ENCODE measurements around the gene COL1A2. TPM values are rescaled to one million over a fixed set of nuclear protein-coding genes. Genes with fewer than 3 reads are reported as not detected.

COL1A2 gene
- total RNA-seq, 1 donor from 2014 or later: 13.3 TPM

DNA sequence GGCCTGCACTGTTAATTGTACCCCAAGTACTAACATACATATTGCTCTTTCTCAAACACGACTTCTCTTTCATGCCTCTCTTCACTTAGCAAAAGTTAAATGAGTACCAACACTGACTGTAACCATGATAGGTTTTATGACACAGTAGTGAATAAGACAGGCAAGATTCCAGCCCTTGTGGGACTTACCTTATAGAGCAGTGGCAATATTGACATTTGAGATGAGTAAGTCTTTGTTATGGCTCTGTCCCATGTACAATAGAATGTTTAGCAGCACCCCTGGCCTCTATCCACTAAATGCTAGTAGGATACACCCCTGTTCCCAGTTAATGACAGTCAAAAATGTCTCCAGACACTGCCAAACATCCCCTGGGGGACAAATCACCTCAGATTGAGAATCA lies 11.9 kb upstream of the COL1A2 start:
- no peak for DNase-seq (ENCODE audit: low read depth in 2 of 2)

DNA sequence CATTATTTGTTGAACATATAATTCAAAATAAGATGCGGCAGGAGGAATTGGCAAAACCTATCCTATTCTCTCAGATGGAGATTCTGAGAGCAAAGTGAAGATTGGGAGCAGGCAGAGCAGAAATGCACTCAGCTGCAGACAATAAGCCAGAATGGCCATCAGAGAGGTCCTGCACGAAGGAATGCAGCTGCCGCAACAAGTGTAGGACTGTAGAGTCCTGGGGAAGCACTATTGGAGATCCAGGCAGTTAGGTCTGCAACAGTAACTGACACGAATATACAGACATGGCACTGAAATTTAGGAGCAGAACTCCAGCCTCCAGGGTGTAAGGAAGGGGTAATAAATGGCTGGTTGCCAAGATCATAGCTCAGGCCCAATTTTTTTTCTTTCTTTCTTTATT lies 10.4 kb upstream of the COL1A2 start:
- no peak for DNase-seq (ENCODE audit: low read depth in 2 of 2)

DNA sequence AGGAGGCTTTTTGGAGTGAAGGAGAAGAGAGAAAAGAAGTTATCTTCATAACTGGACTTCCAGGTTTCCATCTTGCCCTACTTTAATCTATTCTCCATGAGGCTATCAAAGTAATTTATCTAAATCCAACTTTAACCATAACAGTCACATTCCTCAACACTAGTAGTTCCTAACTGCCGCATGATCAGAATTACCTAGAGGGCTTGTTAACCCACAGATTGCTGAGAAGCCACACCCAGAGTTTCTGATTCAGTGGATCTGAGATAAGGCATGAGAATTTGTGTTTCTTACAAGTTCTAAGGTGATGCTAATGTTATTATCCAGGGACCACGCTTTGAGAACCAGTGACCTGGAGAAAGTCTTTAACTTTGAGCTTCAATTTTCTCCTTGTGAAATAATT lies 8.3 kb upstream of the COL1A2 start:
- DNase-seq (ENCODE audit: low read depth in 2 of 2): no peak

DNA sequence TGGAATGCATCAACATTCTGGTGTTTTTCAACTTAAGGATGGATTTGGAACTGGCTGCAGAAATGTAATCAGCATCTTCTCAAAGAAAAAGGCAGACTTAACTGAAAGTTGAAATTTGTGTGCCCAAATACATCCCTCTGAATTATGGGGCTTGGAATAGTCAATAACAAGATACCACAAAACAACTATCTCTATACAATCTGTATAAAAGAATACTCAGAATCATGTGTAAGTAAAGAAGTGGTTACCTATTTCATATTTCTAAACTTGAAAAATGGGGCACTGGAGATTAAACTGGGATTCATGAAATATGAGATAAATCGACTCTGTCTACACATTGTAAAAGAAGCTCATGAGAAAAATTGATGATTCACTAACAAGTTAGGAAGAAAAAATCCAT lies 6.2 kb upstream of the COL1A2 start:
- DNase-seq (ENCODE audit: low read depth in 2 of 2): no peak

DNA sequence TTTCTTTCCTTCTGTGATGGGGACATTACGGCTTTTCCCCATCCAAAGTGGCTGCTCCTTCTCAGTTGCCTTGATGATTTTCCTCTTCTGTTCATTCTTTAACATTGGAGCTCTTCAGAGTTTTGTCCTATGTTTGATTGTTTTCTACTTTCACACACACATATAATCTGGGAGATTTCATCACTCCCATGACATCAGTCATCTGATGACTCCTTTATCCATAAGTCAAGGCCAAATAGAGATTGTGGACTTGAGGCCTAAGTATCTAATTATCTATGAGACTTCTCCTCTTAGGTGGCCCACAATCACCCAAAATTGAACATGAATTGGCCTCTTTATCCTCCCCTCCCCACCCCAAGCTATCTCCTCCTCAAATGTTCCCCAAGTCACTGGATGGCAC lies 5.3 kb upstream of the COL1A2 start:
- no peak for DNase-seq (ENCODE audit: low read depth in 2 of 2)

DNA sequence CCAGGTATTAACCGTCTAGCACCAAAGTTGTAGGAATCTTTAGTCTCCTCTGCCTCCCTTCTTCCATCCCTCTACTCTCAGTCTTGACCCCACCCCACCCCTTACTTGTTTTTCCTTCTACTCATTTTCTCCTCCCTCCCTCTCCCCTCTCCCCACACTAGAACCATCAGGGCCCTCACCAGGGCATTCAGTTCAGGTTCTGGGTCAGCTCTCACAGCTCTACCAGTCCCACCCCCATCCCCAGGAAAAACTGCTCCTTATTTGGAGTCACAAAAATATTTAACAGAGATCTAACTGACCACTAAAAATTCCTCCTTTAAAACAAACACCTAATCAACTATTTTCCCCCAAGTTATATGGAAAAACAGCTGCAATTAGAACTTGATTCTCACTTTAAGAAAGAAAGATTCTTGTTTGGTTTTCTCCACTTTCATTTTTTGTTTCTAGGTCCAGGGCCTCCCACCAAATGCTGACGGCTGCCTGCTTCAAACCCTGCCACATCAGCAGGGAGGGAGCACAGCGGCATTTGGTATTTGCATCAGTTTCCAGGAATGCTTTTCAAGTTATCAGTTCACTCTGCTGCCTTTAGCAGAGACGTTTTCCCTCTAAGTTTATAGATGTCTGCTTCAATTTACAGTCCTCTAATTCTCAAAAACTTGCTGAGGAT lies 2.8 kb upstream of the COL1A2 start:
- peak in 1 of 2 donors; percentile 59 for DNase-seq (ENCODE audit: low read depth in 2 of 2)

DNA sequence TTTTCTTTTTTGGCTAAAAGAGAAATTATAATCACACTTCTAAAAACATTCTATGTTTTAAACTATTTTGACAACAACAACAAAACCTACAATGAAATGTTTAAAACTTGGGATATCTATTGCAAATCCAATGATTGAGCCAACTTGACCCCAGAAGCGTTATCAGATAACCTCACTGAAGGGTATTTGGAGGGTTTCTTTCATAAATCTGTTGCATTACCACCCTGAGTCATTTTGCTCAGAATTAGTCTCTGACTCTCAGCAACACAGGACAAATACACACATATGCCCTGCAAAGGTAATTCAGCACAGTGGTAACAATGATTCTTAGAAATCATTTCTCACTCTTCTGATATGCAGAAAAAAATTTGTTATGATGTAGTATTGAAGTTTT lies 2.3 kb upstream of the COL1A2 start:
- no peak for DNase-seq (ENCODE audit: low read depth in 2 of 2)

DNA sequence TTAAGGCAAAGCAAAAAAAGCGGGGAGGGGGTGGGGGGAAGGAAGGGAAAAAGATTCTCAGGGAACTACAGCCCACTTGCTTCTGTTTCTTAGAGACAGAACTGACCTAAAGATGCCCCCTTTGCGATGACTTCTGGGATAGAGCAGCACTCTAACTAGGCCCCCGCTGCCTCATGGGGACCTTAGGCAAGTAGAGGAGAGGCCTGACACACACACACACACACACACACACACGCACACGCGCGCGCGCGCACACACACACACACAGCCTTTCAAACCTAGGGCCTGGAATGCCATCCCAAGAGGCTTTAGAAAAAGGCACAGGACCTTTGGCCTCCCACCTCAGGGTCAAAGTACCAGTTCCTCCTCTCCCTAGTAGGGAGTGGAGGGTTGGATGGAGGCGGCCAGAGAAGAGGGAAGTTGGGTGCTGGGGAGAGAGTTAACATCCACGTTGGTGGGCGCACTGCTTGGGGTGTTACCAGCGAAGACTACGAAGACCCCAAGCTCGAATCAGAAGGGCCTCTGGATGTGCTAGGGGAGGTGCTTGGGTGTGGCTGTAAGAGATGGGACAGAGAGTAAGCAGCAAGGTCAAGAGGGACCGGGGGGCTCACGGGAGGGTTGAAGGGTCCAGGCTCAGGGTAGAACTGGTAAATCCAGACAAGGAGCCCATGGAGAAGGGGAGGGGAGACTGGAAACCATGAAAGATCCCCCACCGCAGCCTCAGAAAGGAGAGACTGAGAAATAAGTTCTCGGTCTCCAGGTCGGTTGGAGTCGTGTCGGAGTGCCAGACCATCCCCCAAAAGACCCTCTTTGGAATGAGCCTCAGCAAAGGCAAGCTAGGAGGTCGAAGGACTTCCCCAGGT lies 1.2 kb upstream of the COL1A2 start:
- DNase-seq (ENCODE audit: low read depth in 2 of 2): no peak

DNA sequence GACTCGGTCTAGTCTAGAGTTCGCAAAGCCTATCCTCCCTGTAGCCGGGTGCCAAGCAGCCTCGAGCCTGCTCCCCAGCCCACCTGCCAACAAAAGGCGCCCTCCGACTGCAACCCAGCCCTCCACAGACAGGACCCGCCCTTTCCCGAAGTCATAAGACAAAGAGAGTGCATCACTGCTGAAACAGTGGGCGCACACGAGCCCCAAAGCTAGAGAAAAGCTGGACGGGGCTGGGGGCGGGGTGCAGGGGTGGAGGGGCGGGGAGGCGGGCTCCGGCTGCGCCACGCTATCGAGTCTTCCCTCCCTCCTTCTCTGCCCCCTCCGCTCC lies 622 bp upstream of the COL1A2 start:
- no peak for DNase-seq (ENCODE audit: low read depth in 2 of 2)

DNA sequence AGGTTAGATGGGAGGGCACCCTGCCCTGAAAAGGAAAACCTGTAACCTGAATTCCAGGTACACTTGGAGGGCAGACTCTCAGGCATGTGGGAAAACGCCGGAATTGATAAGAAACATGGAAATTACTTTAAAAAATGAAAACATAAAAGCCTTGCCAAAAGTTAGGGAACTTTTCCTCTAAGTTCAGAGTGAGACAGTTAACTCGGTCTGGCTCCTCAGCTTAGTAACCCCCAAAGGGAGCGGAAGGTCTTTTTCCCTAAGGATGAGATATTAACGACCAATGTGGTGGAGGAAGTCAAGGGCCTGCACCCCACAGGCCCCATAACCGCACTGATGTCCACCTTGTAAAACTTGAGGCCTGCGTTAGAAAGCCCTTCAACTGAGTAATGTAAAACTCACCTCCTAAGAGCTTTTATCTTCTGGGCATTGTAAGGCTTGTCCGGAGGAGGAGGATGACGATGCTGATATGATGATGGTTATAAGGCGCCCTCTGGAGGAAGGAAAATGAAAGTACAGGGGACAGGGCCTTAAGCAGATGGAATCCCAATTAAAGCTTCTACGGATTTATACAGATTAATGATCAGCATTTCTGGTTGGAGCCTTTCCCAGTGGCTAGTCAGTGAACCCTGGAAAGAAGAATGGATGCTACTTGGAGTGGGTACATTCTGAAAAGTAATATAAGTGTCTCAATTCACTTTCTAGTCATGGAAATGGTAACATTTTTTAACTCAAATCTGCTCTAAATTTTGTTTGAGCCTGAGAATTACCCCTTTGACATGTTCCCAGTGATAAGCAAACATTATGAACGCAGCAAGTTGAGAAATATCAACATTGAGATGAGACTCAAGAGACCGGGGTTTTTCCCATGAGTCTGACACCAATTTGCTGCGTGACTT lies 694 bp downstream of the COL1A2 start:
- DNase-seq (ENCODE audit: low read depth in 2 of 2): peak; percentile 79 to 90

DNA sequence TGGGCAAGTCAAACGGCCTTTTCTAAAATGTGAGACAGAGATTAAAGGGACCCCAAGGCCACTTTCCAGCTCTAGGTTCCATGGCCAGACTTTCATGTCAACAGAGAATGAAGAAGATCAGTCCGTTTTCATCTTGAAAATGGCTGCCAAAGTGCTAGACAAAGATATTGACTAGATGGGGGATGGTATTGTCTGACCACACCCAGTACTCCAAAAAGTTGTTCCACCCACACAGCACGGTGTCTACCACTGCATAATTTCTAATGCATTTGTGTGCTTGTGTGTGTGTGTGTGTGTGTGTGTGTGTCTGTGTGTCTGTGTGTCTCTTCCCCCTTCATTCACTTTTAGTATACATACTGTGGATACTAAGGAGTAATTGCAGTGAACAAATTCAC lies 1.3 kb downstream of the COL1A2 start:
- peak in 1 of 2 donors; percentile 42 for DNase-seq (ENCODE audit: low read depth in 2 of 2)

DNA sequence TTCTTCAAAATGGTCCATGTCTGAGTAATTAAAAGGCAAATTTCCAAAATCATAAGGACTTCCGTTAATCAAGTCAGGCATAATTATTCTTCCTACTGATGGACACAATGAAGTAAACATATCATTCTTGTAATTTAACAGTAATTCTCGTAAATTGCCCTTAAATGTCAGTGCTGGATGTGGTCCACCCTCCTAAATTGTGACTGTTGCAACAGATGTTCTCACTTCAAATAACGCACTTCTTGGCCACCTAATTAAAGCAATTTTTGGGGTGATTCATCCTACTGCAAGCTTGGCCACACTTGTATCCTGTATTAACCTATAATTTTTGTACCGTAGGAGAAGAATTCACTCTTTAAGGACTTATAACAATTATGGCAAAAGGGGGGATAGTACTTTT lies 1.9 kb downstream of the COL1A2 start:
- DNase-seq (ENCODE audit: low read depth in 2 of 2): peak in 1 of 2 donors; percentile 17

DNA sequence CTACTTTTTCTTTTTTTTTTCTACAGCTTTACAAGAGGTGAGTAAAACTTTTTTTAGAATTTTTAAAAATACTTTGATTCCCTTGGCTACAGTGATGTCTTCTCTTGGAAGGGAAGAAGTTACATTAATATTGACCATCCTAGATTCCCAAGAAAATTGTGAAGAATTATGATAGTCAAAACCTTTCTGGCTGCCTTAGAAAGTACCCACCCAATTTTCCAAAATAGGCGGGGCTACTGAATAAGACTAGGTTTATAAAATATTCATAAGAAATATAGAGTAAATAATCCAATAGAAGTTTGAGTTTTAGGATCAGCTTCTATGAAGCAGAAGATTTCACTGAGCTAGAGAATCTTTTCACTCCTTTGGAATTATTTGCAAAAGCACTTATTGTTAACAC lies 3.0 kb downstream of the COL1A2 start:
- no peak for DNase-seq (ENCODE audit: low read depth in 2 of 2)

DNA sequence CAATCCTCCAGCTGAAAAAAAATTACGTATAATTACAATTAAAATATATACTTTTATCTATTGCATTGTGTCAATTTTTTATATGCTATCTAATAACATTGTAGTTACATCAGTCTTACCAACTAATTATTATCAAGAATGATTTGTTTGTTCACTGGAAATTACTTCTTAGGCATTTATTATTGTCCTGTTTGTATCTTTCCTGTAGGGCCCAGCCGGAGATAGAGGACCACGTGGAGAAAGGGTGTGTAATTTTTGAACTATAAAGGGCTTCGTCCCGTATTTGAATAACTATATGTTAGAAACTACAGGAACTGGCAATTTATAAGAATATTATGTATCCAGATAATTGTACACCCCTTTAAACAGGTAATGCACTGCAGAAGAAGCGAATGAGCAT lies 4.1 kb downstream of the COL1A2 start:
- no peak for DNase-seq (ENCODE audit: low read depth in 2 of 2)

DNA sequence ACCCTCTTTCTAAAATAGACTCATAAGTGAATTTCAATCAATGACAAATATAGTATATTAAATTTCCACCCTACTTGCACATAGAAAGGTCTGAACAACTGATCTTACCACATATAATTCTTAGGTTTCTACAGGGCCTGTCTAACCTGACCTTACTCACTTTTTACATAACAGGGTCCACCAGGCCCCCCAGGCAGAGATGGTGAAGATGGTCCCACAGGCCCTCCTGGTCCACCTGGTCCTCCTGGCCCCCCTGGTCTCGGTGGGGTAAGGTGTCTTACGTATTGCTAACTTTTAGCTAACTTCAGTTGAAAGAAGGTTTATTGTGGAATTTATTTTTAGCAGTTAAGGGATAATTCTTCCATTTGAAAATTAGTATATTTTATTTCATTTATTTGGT lies 5.3 kb downstream of the COL1A2 start:
- no peak for DNase-seq (ENCODE audit: low read depth in 2 of 2)

DNA sequence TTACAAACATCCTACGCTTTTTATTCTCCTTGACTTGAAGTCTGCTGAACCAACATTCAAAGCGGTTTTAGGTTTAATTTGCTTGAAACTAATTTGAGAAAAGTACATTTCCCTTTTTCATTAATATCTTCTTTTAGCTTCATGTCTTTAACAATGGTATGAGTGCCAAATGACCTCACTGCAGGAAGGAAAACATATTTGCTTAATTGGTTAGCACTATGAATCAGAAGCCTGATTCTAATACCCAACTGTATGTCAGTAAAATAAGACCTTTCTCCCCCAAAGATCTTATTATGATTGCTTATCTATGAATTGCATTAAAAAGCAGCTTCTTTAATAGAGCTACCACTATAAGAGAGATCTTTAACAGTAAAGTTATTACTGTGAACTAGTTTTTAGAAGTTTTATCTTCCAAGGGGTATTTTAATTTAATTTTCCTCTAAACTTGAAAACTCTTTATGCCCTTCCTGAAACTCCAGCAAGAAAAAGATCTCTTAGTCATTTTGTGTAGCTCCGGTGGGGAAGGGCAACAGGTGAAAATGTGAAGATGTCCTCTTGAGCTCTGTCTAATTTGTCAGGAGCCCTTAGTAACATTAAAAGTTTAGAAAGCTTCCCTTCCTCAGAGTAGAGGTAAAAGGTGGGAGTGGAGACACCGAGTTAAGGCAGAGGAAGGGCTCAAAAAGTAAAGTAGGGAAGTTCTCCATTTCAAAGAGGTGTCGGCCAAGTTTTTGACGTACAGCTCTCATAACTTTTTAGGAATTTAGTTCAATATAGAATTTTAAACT lies 6.1 kb downstream of the COL1A2 start:
- DNase-seq (ENCODE audit: low read depth in 2 of 2): peak in 1 of 2 donors; percentile 66

DNA sequence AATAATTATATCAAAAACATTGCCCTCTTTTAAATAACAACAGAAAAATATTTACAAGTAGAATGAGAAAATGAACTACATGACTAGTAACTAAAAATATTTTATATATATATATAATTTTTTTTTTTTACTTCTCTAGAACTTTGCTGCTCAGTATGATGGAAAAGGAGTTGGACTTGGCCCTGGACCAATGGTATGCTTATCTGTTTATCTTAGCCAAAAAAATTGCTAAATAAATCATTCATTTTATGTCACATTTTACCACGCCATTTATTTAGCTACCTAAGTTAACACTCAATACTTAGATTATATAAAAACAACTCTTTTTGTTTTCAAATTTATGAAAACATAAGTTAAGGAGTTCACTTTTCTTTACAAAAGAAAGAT lies 6.7 kb downstream of the COL1A2 start:
- DNase-seq (ENCODE audit: low read depth in 2 of 2): no peak

DNA sequence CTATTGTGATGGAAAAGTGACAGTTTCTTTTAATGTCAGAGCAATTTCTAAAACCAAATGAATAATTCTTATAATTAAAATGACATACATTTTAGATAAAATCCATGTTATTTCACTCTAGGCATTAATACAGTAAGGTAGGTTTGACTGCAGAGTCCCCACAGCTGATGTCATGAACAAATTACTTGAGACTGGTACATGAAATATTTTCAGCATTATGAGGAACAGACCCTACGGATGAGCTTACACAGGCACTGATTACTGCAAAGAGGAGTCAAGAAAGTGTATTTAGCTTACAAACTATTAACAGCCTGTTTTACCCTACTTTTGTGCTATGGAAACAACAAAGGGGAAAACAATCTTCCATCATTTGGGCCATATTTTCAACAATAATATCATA lies 8.9 kb downstream of the COL1A2 start:
- DNase-seq (ENCODE audit: low read depth in 2 of 2): no peak

DNA sequence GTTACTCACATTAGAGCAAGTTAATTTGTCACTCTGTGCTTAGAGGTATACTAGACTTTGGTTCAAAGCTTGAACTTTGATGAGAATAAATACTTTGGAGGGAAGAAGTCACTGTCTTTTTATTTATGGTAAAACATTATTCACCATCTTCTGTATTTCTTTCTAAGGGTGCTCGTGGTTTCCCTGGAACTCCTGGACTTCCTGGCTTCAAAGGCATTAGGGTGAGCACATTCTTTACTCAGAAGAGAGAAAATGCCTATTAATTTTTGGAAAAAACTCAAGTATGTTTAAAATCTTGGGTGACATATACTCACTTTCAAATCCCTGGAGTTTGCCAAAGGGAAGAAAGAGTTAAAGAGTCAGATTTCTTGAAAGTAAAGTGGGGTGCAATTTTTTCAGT lies 10.8 kb downstream of the COL1A2 start:
- DNase-seq (ENCODE audit: low read depth in 2 of 2): no peak

DNA sequence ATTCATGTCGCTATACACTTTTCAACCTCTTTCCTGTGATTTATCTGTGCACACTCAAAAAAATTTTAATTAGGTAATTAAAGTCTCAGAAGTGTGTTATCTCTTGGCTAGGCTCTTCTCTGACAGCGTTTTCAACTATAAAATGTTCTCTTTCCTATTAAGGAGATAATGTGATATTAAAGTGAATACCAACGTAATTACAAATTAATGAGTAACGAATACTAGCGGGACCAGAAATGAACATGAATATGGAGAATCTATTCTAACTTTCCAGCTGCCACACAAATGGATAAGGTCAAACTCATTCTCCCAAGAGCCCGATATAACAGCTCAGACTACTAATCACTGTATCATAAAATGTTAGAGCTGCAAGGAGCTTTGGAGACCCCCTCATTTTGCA lies 12.0 kb downstream of the COL1A2 start:
- DNase-seq (ENCODE audit: low read depth in 2 of 2): no peak

DNA sequence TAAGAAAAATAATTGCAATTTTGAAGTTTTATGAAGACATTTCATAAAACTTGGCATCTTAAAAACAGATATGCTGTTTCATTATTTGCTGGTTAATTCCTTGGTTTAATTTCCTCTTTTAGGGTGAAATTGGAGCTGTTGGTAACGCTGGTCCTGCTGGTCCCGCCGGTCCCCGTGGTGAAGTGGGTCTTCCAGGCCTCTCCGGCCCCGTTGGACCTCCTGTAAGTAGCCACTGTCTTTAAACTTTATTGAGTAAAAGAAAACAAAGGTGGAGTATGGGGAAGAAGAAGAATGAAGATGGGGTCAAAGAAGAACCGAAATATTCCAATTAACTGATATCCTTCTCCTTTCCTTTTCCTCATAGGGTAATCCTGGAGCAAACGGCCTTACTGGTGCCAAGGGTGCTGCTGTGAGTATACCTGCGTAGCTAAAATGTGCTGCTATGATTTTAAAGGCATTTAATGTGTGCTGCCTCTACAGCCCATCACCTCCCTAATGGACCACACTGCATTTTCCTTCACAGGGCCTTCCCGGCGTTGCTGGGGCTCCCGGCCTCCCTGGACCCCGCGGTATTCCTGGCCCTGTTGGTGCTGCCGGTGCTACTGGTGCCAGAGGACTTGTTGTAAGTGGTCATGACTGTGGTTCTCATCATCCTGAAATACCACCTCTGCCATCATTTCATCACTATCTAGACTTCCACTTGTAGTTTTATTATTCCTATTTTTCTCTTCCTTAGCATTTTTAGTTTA lies 14.7 kb downstream of the COL1A2 start:
- DNase-seq (ENCODE audit: low read depth in 2 of 2): no peak

All from lung microvascular endothelial cell (primary cell).